Activated CD4-positive, alpha-beta T cell treated with anti-CD3 and anti-CD28 coated beads, Interleukin-2, amount 10 ng/mL, durations not matched to agents 7 days and 5 days (primary cell): Measurements from ENCODE around the gene CPS1. TPM values are rescaled to one million over a fixed set of nuclear protein-coding genes. Genes with fewer than 3 reads are reported as not detected.

Source experiments
- CTCF ChIA-PET: fragments of 350-600 bp; sonication (Branson Sonifier 250); formaldehyde crosslinking; loops from one replicate; lab custom pipeline; 2021; ENCODE audit warnings: antibody characterized with exemption; lab: Charles Lee
- POLR2A ChIA-PET: fragments of 350-600 bp; sonication (Branson Sonifier 250); formaldehyde crosslinking; loops from one replicate; lab custom pipeline; 2021; ENCODE audit warnings: antibody characterized with exemption; lab: Charles Lee
- DNase-seq: peaks from one replicate; pipeline ENCODE4 v3.0.0-alpha.2; 2020
- H3K27ac Mint-ChIP-seq: one replicate; pipeline ENCODE4 v1.8.0; 2021; ENCODE audit warnings: mild to moderate bottlenecking, moderate library complexity, mixed read lengths
- H3K27me3 Mint-ChIP-seq: one replicate; pipeline ENCODE4 v1.8.0; 2021; ENCODE audit warnings: mixed read lengths
- H3K36me3 Mint-ChIP-seq: one replicate; pipeline ENCODE4 v1.8.0; 2021; ENCODE audit warnings: low read depth, mixed read lengths
- H3K4me1 Mint-ChIP-seq: one replicate; pipeline ENCODE4 v1.8.0; 2021; ENCODE audit warnings: mixed read lengths
- H3K4me3 Mint-ChIP-seq: one replicate; pipeline ENCODE4 v1.8.0; 2021; ENCODE audit warnings: mild to moderate bottlenecking, moderate library complexity, mixed read lengths
- H3K9me3 Mint-ChIP-seq: one replicate; pipeline ENCODE4 v1.8.0; 2021; ENCODE audit warnings: mixed read lengths
- total RNA-seq, 2 experiments: library from RNA; stranded (reverse); gene quantifications; one replicate each; pipeline ENCODE4 v1.2.3, GENCODE V29; 2021

CPS1 gene
- total RNA-seq, 2 experiments from 2014 or later = 0.48 to 1.4 TPM

- Mint-ChIP-seq H3K27me3 (no peaks in the 10 kb centered on the region), H3K4me3 (no peak overlapping the region), H3K36me3 (no peaks in the 10 kb centered on the region), H3K27ac (no peak overlapping the region), H3K9me3 (no peaks in the 10 kb centered on the region), H3K4me1 (no peaks in the 10 kb centered on the region)
- ChIA-PET CTCF (no interaction called here), POLR2A (no interaction called here)
- DNase-seq = no peak
These were observed 19.3 kb upstream of the CPS1 start for GRCh38 chr2:210536973-210537650.

GRCh38 chr2:210539035-210539434 lies 17.4 kb upstream of the CPS1 start:
- Mint-ChIP-seq H3K27me3 (no peaks in the 10 kb centered on the region), H3K4me3 (no peak overlapping the region), H3K36me3 (no peaks in the 10 kb centered on the region), H3K9me3 (no peaks in the 10 kb centered on the region), H3K4me1 (no peaks in the 10 kb centered on the region), H3K27ac (no peak overlapping the region)
- CTCF ChIA-PET = no interaction called here
- DNase-seq = no peak
- POLR2A ChIA-PET = no interaction called here

GRCh38 chr2:210539578-210540416 lies 16.6 kb upstream of the CPS1 start:
- POLR2A ChIA-PET = no interaction called here
- no peak overlapping the region for H3K4me3 Mint-ChIP-seq
- no peak for DNase-seq
- H3K27ac Mint-ChIP-seq = no peak overlapping the region
- H3K4me1 Mint-ChIP-seq = no peaks in the 10 kb centered on the region
- H3K27me3 Mint-ChIP-seq = no peaks in the 10 kb centered on the region
- no peaks in the 10 kb centered on the region for H3K9me3 Mint-ChIP-seq
- no peaks in the 10 kb centered on the region for H3K36me3 Mint-ChIP-seq
- CTCF ChIA-PET = no interaction called here

GRCh38 chr2:210540471-210540870 lies 15.9 kb upstream of the CPS1 start:
- H3K27me3 Mint-ChIP-seq = no peaks in the 10 kb centered on the region
- ChIA-PET CTCF (no interaction called here), POLR2A (no interaction called here)
- no peaks in the 10 kb centered on the region for H3K36me3 Mint-ChIP-seq
- H3K4me1 Mint-ChIP-seq = no peaks in the 10 kb centered on the region
- no peak for DNase-seq
- no peak overlapping the region for H3K4me3 Mint-ChIP-seq
- H3K9me3 Mint-ChIP-seq = no peaks in the 10 kb centered on the region
- H3K27ac Mint-ChIP-seq = no peak overlapping the region

- H3K27me3 Mint-ChIP-seq = no peaks in the 10 kb centered on the region
- POLR2A ChIA-PET = no interaction called here
- H3K36me3 Mint-ChIP-seq = no peaks in the 10 kb centered on the region
- H3K27ac Mint-ChIP-seq = no peak overlapping the region
- H3K4me1 Mint-ChIP-seq = no peaks in the 10 kb centered on the region
- DNase-seq = no peak
- H3K4me3 Mint-ChIP-seq = no peak overlapping the region
- no peaks in the 10 kb centered on the region for H3K9me3 Mint-ChIP-seq
- CTCF ChIA-PET = no interaction called here
These were observed 15.5 kb upstream of the CPS1 start for GRCh38 chr2:210540900-210541289.

GRCh38 chr2:210541290-210541902 lies 15.0 kb upstream of the CPS1 start:
- Mint-ChIP-seq H3K27ac (no peak overlapping the region), H3K4me3 (no peak overlapping the region), H3K4me1 (no peaks in the 10 kb centered on the region), H3K27me3 (no peaks in the 10 kb centered on the region), H3K9me3 (no peaks in the 10 kb centered on the region), H3K36me3 (no peaks in the 10 kb centered on the region)
- ChIA-PET CTCF (no interaction called here), POLR2A (no interaction called here)
- DNase-seq = no peak

- ChIA-PET CTCF (no interaction called here), POLR2A (no interaction called here)
- H3K36me3 Mint-ChIP-seq = no peaks in the 10 kb centered on the region
- no peak for DNase-seq
- H3K4me3 Mint-ChIP-seq = no peak overlapping the region
- H3K27ac Mint-ChIP-seq = no peak overlapping the region
- no peaks in the 10 kb centered on the region for H3K9me3 Mint-ChIP-seq
- peaks cover 3% of the 10 kb centered on the region for H3K27me3 Mint-ChIP-seq
- H3K4me1 Mint-ChIP-seq = no peaks in the 10 kb centered on the region
These were observed 12.3 kb upstream of the CPS1 start for GRCh38 chr2:210544007-210544590.

- CTCF ChIA-PET = no interaction called here
- Mint-ChIP-seq H3K4me1 (no peaks in the 10 kb centered on the region), H3K27ac (no peak overlapping the region), H3K4me3 (no peak overlapping the region), H3K36me3 (no peaks in the 10 kb centered on the region), H3K9me3 (no peaks in the 10 kb centered on the region), H3K27me3 (peaks cover 3% of the 10 kb centered on the region)
- no peak for DNase-seq
- POLR2A ChIA-PET = no interaction called here
These were observed 11.6 kb upstream of the CPS1 start for GRCh38 chr2:210544831-210545230.

GRCh38 chr2:210546424-210547208 lies 9.8 kb upstream of the CPS1 start:
- H3K4me3 Mint-ChIP-seq = no peak overlapping the region
- no peaks in the 10 kb centered on the region for H3K36me3 Mint-ChIP-seq
- POLR2A ChIA-PET = no interaction called here
- CTCF ChIA-PET = no interaction called here
- DNase-seq = no peak
- H3K4me1 Mint-ChIP-seq = no peaks in the 10 kb centered on the region
- H3K9me3 Mint-ChIP-seq = no peaks in the 10 kb centered on the region
- no peak overlapping the region for H3K27ac Mint-ChIP-seq
- H3K27me3 Mint-ChIP-seq = peaks cover 6% of the 10 kb centered on the region

GRCh38 chr2:210548031-210548430 lies 8.4 kb upstream of the CPS1 start:
- no peaks in the 10 kb centered on the region for H3K9me3 Mint-ChIP-seq
- H3K36me3 Mint-ChIP-seq = no peaks in the 10 kb centered on the region
- CTCF ChIA-PET = no interaction called here
- POLR2A ChIA-PET = no interaction called here
- DNase-seq = no peak
- no peak overlapping the region for H3K4me3 Mint-ChIP-seq
- no peaks in the 10 kb centered on the region for H3K4me1 Mint-ChIP-seq
- peaks cover 6% of the 10 kb centered on the region for H3K27me3 Mint-ChIP-seq
- H3K27ac Mint-ChIP-seq = no peak overlapping the region

GRCh38 chr2:210548878-210549384 lies 7.5 kb upstream of the CPS1 start:
- no peaks in the 10 kb centered on the region for H3K36me3 Mint-ChIP-seq
- H3K27ac Mint-ChIP-seq = no peak overlapping the region
- no peaks in the 10 kb centered on the region for H3K9me3 Mint-ChIP-seq
- no peak overlapping the region for H3K4me3 Mint-ChIP-seq
- no peak for DNase-seq
- CTCF ChIA-PET = no interaction called here
- POLR2A ChIA-PET = no interaction called here
- H3K4me1 Mint-ChIP-seq = no peaks in the 10 kb centered on the region
- H3K27me3 Mint-ChIP-seq = peaks cover 6% of the 10 kb centered on the region

GRCh38 chr2:210551001-210551400 lies 5.4 kb upstream of the CPS1 start:
- POLR2A ChIA-PET = no interaction called here
- Mint-ChIP-seq H3K4me3 (no peak overlapping the region), H3K27me3 (peaks cover 6% of the 10 kb centered on the region), H3K36me3 (no peaks in the 10 kb centered on the region), H3K4me1 (no peaks in the 10 kb centered on the region), H3K9me3 (no peaks in the 10 kb centered on the region), H3K27ac (no peak overlapping the region)
- CTCF ChIA-PET = no interaction called here
- DNase-seq = no peak
